ENCODE results near the gene EPB42. TPM values are rescaled to one million over a fixed set of nuclear protein-coding genes. Genes with fewer than 3 reads are reported as not detected.
A peak's percentile ranks its signal among the peaks of the same experiment; 100 is the strongest.
"Not testable (repeated sequence)": the region's sequence is repeated elsewhere in the genome, so short reads cannot be mapped to it uniquely, and the experiment has no call there.

Gene EPB42
- total RNA-seq, 1 donor = 0.54 TPM

- no peak for DNase-seq (ENCODE audit: low read depth in 2 of 3, low spot score in 2 of 3)
Observed at GRCh38 chr15:43189296-43189695, 31.5 kb downstream of the EPB42 start.

- DNase-seq (ENCODE audit: low read depth in 2 of 3, low spot score in 2 of 3) = peak in 2 of 3 donors; percentile 46 to 67
Observed at GRCh38 chr15:43187544-43188155, 33.2 kb downstream of the EPB42 start.

DNA sequence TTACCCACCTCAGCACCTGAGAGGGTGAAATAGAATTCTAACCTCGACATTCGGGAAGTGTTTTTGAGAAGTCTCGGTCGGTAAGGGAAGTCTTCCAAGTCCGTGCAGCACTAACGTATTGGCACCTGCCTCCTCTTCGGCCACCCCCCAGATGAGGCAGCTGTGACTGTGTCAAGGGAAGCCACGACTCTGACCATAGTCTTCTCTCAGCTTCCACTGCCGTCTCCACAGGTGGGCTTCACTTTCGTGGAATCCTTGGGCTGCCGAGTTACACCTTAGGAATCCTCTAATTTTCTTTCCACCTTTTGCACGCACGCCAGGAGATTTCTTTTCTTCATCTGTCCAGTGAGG lies 34.8 kb downstream of the EPB42 start:
- no peak for DNase-seq (ENCODE audit: low read depth in 2 of 3, low spot score in 2 of 3)

DNA sequence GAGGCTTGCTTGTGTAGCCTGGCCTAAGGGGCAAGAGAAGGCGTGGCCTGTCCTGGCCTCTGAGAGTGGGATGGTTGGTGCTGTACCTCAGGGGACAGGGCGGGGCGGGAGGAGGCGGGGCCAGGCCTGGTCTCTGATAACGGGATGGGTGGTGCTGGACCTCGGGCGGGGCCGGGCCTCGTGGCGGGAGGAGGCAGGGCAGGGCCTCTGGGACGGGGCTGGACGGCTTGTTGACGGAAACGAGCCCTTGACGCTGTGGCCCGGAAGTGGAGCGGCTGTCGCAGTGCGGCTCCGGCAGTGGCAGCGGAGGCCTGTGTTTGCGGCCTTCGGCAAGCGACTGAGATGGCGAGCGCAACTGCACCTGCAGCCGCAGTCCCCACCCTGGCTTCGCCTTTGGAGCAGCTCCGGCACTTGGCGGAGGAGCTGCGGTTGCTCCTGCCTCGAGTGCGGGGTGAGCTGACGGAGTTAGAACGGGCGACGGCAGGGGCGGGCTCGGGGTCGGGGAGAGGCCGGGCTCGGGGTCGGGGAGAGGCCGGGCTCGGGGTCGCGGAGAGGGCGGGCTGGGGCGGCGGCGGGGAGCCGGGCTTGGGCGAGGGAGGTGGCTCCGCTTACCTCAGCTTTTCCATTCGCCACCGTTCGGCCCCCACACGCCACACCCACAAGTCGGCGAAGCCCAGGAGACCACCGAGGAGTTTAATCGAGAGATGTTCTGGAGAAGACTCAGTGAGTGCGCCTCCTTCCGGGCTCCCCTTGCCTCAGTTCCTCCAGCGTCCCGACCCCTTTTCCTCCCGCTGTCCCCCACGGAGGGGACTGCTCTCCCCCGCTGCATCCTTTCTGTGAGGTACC lies 35.4 kb downstream of the EPB42 start, which contains the start of gene CCNDBP1:
CCNDBP1 (plus strand) TSS at position 247 of the 846 bp plus-strand sequence; CDS start at position 343, 96 bp downstream.
- peak; percentile 54 to 92 (median 90) for DNase-seq (ENCODE audit: low read depth in 2 of 3, low spot score in 2 of 3)

DNA sequence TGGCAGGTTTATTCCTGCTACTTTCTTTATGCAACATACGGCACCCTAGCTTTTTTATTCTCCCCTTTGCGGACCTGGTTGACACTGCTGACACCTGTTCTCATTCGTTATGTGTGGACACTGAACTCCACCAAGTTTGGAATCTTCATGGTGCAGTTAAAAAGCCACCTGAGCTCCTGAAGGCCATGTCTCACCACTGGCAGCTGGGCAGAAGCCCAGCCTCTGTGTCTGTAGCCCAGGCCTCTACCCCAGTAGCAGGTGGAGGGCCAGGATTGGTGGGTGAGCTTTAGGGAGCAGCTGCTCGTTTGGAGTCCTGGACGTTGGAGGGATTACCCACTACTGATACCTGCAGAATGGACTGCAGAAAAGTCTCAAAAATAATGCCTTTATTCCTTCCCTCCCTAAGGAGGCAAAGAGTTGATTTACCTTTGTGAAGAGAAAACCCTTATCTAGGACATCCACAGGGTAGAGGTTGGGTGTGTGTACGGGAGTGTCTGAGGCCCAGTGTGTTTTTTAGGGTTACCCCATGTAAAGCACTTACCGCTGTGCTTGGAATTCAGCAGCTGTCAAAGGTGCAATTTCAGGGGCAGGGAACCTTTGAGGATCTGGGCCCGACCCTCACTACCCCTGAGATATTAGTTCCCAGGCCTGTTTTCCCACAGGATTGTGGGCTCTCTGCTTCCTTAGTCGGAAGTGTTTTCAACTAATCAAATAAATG lies 36.3 kb downstream of the EPB42 start:
- DNase-seq (ENCODE audit: low read depth in 2 of 3, low spot score in 2 of 3) = no peak

- DNase-seq (ENCODE audit: low read depth in 2 of 3, low spot score in 2 of 3) = no peak
Observed at GRCh38 chr15:43183270-43183669, 37.5 kb downstream of the EPB42 start.

- DNase-seq (ENCODE audit: low read depth in 2 of 3, low spot score in 2 of 3) = not testable (repeated sequence)
Observed at GRCh38 chr15:43177147-43177546, 43.7 kb downstream of the EPB42 start.

GRCh38 chr15:43175656-43176309 lies 45.0 kb downstream of the EPB42 start:
- DNase-seq (ENCODE audit: low read depth in 2 of 3, low spot score in 2 of 3) = not testable (repeated sequence)

GRCh38 chr15:43169888-43170287 lies 50.9 kb downstream of the EPB42 start:
- no peak for DNase-seq (ENCODE audit: low read depth in 2 of 3, low spot score in 2 of 3)

DNA sequence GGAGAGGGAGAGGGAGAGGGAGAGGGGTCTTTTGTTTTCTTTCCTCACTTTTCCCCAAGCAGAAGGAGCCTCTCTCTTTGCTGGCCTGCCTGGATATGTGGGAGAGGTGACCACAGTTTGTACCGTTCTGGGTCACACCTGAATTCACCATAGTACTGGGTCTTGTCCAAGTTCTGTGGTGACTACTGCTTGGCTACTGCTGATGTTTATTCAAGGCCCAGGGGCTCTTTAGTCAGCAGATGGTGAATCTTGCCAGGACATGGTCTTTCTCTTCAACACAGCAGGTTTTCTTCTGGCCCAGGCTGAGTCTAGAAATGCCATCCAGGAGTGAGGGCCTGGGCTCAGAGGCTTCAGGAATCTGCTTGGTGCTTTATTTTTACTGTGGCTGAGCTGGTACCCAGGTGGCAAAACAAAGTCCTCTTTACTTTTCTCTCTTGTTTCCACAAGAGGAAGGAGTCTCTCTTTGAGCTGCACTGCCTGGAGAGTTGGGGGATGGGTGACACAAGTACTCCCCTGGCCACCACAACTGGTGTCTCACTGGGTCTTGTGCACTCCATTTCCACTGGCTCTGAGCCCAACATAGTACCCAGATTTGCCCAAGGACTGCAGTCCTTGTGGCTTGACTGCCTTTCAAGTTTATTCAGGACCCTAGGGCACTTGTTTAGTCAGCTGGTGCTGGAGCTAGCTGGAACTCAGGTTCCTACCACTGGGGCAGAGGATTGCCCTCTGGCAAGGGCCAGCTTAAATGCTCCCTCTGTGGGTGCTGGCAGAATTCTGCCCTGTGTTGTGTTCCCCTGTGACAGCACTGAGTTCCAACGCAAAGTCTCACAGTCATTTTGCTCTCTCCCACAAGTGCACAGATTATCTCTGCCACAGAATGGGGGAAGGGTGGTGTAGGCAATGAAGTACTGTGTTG lies 52.4 kb downstream of the EPB42 start:
- DNase-seq (ENCODE audit: low read depth in 2 of 3, low spot score in 2 of 3) = no peak

DNA sequence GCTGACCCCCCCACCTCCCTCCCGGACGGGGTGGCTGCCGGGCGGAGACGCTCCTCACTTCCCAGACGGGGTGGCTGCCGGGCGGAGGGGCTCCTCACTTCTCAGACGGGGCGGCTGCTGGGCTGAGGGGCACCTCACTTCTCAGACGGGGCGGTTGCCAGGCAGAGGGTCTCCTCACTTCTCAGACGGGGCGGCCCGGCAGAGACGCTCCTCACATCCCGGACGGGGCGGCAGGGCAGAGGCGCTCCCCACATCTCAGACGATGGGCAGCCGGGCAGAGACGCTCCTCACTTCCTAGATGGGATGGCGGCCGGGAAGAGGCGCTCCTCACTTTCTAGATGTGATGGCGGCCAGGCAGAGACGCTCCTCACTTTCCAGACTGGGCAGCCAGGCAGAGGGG lies 53.6 kb downstream of the EPB42 start:
- not testable (repeated sequence) for DNase-seq (ENCODE audit: low read depth in 2 of 3, low spot score in 2 of 3)

- no peak for DNase-seq (ENCODE audit: low read depth in 2 of 3, low spot score in 2 of 3)
Observed at GRCh38 chr15:43165801-43166325, 55.0 kb downstream of the EPB42 start.

DNA sequence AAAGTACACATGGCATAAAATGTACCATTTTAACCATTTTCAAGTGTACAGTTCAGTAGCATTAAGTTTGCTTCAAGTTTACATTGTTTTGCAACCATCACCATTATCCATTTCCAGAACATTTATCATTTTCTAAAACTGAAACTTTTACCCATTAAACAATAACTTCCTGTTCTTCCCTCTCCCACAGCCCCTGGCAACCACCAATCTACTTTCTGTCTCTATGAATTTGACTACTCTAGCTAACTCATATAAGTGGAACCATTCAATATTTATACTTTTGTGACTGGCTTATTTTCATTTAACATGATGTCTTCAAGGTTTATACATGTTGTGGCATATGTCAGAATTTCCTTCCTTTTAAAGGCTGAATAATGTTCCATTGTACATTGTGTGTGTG lies 67.5 kb downstream of the EPB42 start:
- no peak for DNase-seq (ENCODE audit: low read depth in 2 of 3, low spot score in 2 of 3)

GRCh38 chr15:43151688-43152087 lies 69.1 kb downstream of the EPB42 start:
- DNase-seq (ENCODE audit: low read depth in 2 of 3, low spot score in 2 of 3) = no peak

DNA sequence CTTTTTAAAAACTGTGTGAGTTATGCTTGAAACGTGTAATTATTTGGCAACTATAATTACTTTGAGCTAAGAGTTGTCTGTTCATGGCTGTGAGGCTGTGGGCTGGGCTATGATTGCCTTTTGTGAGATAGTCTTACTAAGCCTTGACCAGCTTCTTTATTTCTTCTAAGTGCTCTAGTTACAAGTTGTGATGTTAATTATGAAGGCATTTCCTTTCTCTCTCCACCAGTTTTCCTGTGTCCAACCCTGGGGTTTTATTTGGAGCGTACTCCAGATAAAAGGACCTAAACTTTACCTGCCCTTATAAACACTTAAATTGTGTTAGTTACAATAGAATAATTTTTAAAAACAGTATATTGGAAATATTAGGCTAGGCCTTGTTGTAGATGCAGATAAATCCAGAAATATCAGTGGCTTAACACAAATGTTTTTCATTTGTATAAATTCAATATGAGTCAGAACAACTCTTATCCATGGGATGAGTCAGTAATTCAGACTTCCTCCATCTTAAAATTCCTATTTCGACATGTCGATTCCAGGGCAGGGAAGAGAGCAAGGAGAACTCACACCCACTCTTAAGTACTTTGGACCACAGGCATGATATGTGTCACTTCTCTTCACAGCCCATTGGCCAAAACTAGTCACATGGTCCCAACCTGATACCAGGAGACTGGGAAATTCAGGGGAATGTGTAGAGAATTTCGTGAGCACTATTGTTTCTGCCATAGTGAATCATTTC lies 70.5 kb downstream of the EPB42 start:
- DNase-seq (ENCODE audit: low read depth in 2 of 3, low spot score in 2 of 3) = no peak

All from hematopoietic multipotent progenitor cell (in vitro differentiated cells).